DMS79 treated with DMSO at 0.1 percent for 48 hours (cell line): Measurements from ENCODE around the gene CHSY3.
"Not testable (repeated sequence)": the region's sequence is repeated elsewhere in the genome, so short reads cannot be mapped to it uniquely, and the experiment has no call there.

Experiments
- DNase-seq: peaks from one replicate; lab custom pipeline; 2025; lab: John Stamatoyannopoulos, UW

CHSY3 gene

DNA sequence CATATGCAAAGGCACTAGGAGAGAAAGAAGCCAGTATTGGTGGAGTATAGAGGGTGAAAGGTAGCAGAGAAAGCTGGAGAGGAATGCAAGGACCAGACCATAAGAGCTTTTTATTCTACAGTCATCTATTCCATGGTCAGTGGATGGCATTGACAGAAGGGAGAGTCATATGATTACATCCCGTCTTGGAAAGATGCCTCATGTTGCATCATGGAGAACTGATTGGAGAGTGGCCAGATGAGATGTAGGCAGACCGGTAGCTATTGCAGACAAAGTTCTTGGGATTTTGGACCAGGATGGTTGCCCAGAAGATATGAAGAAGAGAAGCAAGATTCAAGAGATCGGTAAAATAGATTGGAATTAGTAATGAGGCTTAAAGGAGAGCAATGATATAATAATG, 260.7 kb downstream of the CHSY3 start:
- no peak for DNase-seq

DNA sequence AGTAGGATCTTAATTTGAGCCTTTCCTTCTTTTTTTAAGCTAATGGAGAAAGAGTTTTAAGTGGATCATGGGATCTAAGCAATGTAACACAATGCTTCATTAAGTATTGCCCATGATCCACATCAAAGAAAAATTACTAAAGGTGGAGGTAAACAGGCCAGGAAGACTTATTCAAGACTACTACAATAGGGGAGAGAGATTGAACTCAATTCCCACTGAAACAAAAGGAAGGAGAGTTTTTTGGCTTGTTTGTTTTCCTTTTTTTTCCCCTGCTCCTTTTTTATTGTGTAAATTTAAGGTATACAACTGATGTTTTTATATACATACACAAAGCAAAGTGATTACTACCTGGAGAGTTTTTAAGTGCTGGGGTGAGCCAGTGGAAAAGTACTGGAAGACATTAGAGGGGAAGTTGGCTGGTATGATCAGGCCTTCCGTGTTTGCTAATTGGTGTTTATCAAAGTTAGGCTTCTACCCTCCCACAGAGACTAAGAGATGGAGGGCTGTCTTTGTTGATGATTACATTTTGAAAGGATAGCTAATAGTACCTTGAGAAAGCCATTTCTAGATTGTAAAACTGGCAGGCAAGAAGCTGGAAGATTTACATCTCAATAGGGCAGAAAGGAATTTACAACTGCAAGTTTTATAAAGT, 262.7 kb downstream of the CHSY3 start:
- DNase-seq, result no peak

DNA sequence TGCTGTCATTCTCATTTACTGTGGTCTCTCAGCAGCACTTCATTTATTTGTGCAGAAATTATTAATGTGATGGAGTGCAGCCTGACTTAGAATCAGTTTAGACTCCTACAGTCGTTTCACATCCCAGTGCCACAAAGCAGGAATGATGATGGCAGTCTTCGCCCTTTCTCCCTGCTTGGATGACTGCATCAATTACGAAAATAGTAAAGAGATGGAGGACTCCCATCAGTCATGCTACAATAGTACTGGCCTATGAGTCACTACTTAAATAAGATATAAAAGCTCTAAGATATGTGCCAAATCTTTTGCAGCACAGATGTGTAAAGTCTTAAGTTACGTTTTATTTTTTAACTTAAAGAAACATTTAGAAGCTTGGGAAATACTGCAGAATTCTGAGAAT, 263.9 kb downstream of the CHSY3 start:
- DNase-seq, result no peak

DNA sequence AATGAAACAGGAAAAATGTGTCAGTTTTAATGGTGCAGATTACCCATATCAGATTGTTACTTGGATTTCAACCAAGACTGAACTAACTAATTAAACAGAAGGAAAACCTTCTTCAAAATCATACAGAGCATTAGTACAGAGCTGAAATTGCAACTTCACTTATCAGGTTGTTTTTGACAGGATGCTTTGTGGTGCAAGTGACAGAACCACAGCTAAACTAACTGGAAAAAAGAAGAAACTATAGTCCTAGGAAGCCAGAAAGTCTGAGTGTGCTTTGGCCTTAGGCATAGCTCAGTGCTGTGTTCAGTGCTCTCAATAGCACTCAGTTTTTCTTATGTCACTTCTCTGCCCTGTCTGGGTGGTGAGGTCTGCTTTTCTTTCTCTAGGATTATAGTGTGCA, 267.4 kb downstream of the CHSY3 start:
- no peak for DNase-seq

DNA sequence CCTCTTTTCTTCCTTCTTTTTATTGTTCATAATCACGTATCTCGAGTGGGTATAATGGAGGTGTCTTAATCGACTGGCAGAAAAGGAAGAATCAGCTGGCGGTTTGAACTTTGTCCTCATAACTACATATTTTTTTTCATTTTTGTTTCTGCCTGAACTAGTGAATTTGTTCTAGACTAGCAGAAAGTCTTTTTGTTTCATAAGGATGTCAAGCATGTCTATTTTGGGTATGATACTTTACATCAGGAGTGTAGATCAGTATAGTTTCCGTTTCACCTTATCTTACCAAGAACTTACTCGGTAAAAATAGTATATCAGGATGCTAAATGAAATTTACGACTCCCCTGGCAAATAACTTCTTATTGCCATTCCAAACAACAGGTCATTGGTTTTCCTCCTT, 278.9 kb downstream of the CHSY3 start:
- DNase-seq, result no peak

DNA sequence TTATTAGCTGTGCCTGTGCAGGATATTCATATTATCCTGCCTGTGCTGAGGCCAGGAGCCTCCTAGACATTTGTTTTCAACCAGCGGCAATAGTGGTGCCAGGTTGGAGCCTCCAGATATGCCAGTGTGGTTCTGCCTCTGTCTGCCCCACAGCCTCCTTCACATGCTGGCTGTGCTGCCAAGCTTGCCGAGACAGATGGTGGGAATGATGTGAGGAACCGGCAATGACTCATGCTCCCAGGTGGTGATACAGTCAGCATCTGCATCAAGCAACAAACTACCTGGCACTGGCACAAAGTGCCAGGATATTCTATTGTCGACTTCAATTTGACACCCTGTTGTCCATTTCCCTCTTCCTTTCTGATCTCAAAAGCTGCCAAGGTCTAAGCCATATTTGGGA, 285.7 kb downstream of the CHSY3 start:
- DNase-seq, result no peak

DNA sequence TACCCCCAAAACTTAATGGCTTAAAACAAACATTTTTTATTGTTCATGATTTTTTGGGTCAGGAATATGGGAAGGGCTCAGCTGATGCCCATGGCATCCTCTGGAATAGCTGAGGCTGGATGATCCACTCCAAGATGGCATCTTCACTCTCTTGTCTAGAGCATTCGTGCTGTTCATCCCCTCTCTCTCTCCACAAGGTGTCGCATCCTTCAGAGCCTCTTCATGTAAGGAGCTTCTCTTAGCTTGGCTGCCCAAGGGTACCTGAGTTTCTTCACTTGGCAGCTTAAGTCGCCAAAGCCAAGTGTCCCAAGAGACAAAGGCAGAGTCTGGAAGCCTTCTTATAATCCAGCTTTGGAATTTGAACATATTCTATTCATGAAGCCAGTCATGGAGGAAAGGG, 294.7 kb downstream of the CHSY3 start:
- DNase-seq, result no peak

DNA sequence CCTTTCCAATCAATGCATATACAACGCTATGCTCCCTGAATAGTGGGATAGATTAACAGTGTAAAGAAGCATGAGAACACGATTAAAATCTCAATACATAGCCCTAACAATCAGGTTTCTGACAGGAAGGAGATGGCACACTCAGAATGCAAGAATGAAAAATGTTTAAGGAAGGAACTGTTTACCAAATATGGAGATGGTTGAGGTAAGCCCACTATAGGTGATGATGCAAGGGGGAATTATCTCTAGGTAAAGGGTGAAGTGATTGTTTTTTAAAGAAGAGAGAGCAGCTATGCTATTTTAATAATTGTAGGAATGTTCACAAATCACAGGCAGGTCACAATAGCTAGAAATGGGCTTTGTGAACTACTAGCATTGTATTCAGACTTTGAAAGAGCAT, 302.4 kb downstream of the CHSY3 start:
- no peak for DNase-seq

DNA sequence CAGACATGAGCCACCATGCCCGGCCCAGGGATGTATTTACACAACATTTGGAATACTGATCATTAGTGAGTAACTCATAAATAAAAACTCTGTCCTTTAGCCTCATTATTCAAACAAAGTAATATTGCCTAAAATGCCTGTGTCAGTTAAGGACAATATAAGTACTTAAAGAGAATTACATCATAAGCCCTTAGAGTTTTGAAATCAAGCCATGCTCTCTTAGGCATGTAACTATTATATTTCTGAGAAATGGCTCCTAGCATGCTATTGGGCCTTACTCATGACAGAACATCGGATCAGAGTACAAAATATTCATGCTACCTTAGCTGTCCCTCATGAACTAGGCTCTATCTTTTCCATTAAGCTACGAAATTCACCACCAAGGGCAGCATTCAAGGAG, 309.3 kb downstream of the CHSY3 start:
- no peak for DNase-seq

DNA sequence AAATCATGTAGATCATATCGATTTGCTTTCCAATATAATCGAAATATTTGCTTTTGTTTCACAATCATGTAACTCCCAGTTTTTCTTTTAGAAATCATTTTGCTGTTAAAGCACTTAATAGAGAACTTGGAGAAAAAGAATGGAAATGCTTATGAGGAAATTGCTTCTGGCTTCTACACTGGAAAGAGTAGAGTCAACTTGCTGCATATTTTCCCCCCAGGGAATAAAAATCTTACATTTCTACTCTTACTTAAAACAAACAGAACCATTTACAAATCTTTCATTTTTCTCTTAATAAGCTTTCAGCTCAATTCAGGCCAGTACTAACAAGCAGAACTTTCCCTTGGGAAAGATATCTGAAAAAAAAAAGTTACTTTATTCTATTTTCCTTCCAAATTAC, 312.0 kb downstream of the CHSY3 start:
- no peak for DNase-seq

DNA sequence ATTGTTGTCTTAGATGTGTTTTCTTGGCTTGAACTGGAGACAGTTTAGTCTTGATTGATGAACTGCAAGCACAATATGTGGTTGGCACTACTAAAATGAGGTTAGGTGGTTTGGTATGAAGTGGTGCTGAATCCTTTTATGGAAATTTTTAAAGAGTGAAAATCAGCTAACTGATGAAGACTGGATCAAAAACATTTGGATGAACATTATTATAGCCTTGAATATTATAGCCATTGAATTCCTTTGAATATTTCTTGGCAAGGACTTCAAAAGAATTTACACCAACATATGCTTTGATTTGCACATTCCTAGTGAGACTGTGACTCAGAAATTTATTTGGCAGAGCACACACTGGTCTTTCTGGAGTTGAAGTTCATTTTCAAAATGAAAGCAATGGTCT, 318.3 kb downstream of the CHSY3 start:
- no peak for DNase-seq

DNA sequence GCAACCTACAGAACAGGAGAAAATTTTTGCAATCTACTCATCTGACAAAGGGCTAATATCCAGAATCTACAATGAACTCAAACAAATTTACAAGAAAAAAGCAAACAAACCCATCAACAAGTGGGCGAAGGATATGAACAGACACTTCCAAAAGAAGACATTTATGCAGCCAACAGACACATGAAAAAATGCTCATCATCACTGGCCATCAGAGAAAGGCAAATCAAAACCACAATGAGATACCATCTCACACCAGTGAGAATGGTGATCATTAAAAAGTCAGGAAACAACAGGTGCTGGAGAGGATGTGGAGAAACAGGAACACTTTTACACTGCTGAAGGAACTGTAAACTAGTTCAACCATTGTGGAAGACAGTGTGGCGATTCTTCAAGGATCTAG, 322.3 kb downstream of the CHSY3 start:
- DNase-seq, result not testable (repeated sequence)

DNA sequence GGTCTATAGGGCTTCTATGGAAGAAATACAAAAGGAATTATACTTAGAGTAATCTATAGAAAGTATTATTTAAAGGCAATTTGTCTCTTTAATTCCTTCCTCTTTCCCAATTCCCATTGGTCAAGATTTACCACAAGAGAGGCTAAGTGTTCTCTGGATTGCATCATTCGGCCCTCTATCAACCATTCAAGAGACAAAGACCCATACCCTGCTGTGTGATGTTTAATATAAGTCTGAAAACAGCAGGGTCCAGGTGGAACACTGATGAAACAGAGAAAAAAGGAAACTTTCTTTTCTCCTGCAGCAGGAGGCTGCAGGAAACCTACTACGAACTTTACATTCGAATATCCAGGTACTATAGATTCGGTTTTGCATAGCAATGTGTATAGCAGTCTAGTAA, 323.4 kb downstream of the CHSY3 start:
- no peak for DNase-seq

DNA sequence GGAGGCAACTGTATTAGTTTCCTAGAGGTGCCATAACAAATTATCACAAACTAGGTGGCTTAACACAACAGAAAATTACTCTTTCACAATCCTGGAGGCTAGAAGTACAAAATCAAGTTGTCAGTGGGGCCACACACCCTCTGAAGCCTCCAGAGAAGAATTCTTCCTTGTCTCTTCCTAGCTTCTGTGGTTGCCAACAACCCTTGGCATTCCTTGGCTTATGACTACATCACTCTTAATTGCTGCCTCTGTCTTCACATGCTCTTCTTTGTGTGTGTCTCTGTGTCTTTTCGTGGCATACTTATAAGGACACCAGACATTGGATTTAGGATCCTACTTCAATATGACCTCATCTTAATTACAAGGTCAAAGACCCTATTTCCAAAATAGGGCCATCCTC, 327.5 kb downstream of the CHSY3 start:
- no peak for DNase-seq

DNA sequence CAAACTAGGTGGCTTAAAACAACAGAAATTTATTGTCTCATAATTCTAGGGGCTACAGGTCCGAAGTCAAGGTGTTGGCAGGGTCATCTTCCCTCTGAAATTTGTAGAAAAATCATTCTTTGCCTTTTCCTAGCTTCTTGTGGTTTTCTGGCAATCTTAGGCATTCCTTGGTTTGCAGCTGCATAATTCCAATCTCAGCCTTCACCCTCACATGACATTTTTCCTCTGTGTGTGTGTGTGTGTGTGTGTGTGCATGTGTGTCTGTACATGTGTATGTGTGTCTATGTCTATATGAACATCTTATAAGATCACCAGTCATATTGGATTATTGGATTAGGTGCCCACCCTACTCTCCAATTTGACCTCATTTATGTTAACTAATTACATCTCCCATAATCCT, 330.6 kb downstream of the CHSY3 start:
- DNase-seq, result no peak
